ENCODE data around the gene SKAP1. TPM values are rescaled to one million over a fixed set of nuclear protein-coding genes. Genes with fewer than 3 reads are reported as not detected.

Gene SKAP1
- total and polyA plus RNA-seq, 2 of the 13 experiments (the other 11 are each of a cell fraction or from before 2014, with no cell fraction given) = 0.21 TPM; not detected in 1

DNA sequence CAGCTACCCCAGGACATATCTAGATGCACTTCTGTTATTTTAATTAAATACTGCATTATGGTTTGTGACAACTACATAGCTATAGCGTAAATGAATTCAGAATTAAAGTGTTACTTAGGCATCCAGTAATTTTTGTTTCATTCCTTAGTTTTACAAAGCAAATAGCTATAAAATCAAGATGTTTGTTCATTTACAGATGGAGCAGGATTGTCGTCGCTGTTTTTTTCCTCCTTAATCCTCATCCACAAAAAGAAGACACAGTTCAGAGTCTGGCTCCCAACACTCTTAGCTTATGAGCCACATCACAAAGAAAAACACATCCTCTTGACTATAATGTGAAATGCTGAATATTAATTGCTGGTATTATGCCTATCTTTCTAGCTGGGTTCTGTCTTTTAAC is 278.8 kb downstream of the SKAP1 start:
- FAIRE-seq = no peak
- POLR2A ChIA-PET = no interaction called here
- CTCF ChIA-PET (ENCODE audit: low intra/inter-chr PET ratio, low total read pairs) = no interaction called here

DNA sequence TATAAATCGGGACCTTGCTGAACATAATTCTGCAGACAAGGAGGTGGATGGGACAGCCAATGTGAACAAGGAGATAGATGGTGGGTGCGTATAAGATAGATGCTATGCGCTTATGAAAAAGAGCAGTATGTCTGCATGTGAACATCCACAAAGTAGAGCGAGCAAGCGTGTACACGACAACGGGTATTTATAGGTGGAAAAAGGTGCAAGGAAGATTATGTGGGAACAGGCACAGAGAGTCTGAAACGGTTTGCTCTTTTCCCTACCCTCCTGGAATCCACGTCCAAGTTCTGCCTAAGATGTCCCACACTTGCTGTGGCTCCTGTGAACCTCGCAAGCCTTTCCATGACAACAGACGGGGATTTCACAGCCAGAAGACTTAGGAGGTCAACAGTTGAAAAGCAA is 279.4 kb downstream of the SKAP1 start:
- WGBS (ENCODE audit: low lambda C conversion rate) = 34% methylated on average over 11 of the region's 11 CpGs
- DNase-seq (ENCODE audit: low spot score) = no peak
- Histone ChIP-seq H3K9me3 (ENCODE audit: low read length) (no peaks in the 10 kb centered on the region), H3K79me2 (ENCODE audit: insufficient read depth, low read length) (no peaks in the 10 kb centered on the region), H4K20me1 (ENCODE audit: insufficient read depth, low read length) (no peaks in the 10 kb centered on the region), H3K4me3 (replicated peaks in 1 of 3; ENCODE audit: insufficient read depth in 1 of 3, low read depth in 2 of 3, low read length in 3 of 3) (no peak overlapping the region), H3K27me3 (ENCODE audit: control insufficient read depth in 1 of 2, insufficient read depth in 2 of 2, low read length in 2 of 2) (peaks cover 0 to 7% of the 10 kb centered on the region in 2 experiments; a peak in 2 of 5 replicates), H3K9ac (ENCODE audit: insufficient read depth, low read depth, low read length) (no peak overlapping the region), H2AFZ (ENCODE audit: low read length) (no peak overlapping the region), H3K4me2 (ENCODE audit: low read depth, low read length) (no peak overlapping the region), H3K27ac (ENCODE audit: extremely low read length, insufficient read depth, low read length) (no peak overlapping the region), H3K36me3 (replicated peaks in 1 of 2; ENCODE audit: control insufficient read depth in 1 of 2, insufficient read depth in 2 of 2, low read length in 2 of 2) (no peaks in the 10 kb centered on the region), H3K4me1 (ENCODE audit: insufficient read depth, low read length) (peaks cover 11% of the 10 kb centered on the region)
- intact Hi-C loops (cut with micrococcal nuclease; ENCODE audit: unreplicated experiment) = loop anchor here (10.0 kb wide), 1 partner anchor 184 kb away; no protein-coding TSS in a partner anchor
- POLR2A ChIA-PET = no interaction called here
- ATAC-seq = no peak
- FAIRE-seq = no peak
- CTCF ChIA-PET (ENCODE audit: low intra/inter-chr PET ratio, low total read pairs) = no interaction called here
- BruUV-seq (replicated peaks) = no TSS peak
- in situ Hi-C loops (cut with HindIII; ENCODE audit: extremely low pct_ligation_motif_present, low pct_unique_long_range_greater_than_20kb) = loop anchor here (5.0 kb wide), 1 partner anchor 447 kb away; no protein-coding TSS in a partner anchor
- no peak for TF ChIP-seq ZNF138 (CRISPR knock-in tag; IDR thresholded peaks at IDR 0.05; ENCODE audit: low read depth)
- TF ChIP-seq, protein P1, sequence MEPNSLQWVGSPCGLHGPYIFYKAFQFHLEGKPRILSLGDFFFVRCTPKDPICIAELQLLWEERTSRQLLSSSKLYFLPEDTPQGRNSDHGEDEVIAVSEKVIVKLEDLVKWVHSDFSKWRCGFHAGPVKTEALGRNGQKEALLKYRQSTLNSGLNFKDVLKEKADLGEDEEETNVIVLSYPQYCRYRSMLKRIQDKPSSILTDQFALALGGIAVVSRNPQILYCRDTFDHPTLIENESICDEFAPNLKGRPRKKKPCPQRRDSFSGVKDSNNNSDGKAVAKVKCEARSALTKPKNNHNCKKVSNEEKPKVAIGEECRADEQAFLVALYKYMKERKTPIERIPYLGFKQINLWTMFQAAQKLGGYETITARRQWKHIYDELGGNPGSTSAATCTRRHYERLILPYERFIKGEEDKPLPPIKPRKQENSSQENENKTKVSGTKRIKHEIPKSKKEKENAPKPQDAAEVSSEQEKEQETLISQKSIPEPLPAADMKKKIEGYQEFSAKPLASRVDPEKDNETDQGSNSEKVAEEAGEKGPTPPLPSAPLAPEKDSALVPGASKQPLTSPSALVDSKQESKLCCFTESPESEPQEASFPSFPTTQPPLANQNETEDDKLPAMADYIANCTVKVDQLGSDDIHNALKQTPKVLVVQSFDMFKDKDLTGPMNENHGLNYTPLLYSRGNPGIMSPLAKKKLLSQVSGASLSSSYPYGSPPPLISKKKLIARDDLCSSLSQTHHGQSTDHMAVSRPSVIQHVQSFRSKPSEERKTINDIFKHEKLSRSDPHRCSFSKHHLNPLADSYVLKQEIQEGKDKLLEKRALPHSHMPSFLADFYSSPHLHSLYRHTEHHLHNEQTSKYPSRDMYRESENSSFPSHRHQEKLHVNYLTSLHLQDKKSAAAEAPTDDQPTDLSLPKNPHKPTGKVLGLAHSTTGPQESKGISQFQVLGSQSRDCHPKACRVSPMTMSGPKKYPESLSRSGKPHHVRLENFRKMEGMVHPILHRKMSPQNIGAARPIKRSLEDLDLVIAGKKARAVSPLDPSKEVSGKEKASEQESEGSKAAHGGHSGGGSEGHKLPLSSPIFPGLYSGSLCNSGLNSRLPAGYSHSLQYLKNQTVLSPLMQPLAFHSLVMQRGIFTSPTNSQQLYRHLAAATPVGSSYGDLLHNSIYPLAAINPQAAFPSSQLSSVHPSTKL (CRISPR knock-in tag; IDR thresholded peaks at IDR 0.05) = no peak
- no peak for TF ChIP-seq KDM5A (IDR thresholded peaks at IDR 0.05; ENCODE audit: borderline replicate concordance, low read length)
- TF ChIP-seq NFKB2 (CRISPR knock-in tag; IDR thresholded peaks at IDR 0.05; ENCODE audit: borderline replicate concordance) = no peak
- TF ChIP-seq, protein P2, sequence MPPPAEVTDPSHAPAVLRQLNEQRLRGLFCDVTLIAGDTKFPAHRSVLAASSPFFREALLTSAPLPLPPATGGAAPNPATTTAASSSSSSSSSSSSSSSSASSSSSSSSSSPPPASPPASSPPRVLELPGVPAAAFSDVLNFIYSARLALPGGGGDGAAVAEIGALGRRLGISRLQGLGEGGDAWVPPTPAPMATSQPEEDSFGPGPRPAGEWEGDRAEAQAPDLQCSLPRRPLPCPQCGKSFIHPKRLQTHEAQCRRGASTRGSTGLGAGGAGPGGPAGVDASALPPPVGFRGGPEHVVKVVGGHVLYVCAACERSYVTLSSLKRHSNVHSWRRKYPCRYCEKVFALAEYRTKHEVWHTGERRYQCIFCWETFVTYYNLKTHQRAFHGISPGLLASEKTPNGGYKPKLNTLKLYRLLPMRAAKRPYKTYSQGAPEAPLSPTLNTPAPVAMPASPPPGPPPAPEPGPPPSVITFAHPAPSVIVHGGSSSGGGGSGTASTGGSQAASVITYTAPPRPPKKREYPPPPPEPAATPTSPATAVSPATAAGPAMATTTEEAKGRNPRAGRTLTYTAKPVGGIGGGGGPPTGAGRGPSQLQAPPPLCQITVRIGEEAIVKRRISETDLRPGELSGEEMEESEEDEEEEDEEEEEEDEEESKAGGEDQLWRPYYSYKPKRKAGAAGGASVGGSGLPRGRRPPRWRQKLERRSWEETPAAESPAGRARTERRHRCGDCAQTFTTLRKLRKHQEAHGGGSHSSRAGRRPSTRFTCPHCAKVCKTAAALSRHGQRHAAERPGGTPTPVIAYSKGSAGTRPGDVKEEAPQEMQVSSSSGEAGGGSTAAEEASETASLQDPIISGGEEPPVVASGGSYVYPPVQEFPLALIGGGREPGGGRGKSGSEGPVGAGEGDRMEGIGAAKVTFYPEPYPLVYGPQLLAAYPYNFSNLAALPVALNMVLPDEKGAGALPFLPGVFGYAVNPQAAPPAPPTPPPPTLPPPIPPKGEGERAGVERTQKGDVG (CRISPR knock-in tag; IDR thresholded peaks at IDR 0.05; ENCODE audit: borderline replicate concordance) = no peak
- no peak for TF ChIP-seq KDM2A (CRISPR knock-in tag; IDR thresholded peaks at IDR 0.05; ENCODE audit: borderline replicate concordance, low read depth)
- TF ChIP-seq, protein P3, sequence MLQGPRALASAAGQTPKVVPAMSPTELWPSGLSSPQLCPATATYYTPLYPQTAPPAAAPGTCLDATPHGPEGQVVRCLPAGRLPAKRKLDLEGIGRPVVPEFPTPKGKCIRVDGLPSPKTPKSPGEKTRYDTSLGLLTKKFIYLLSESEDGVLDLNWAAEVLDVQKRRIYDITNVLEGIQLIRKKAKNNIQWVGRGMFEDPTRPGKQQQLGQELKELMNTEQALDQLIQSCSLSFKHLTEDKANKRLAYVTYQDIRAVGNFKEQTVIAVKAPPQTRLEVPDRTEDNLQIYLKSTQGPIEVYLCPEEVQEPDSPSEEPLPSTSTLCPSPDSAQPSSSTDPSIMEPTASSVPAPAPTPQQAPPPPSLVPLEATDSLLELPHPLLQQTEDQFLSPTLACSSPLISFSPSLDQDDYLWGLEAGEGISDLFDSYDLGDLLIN (CRISPR knock-in tag; IDR thresholded peaks at IDR 0.05; ENCODE audit: borderline replicate concordance) = no peak
- TF ChIP-seq KAT8 (CRISPR knock-in tag; IDR thresholded peaks at IDR 0.05) = no peak

More for the DNA sequence above, 278.8 kb downstream of the SKAP1 start:
- H3K27ac ChIP-seq (ENCODE audit: extremely low read length, insufficient read depth, low read length) = no peak overlapping the region
- no peaks in the 10 kb centered on the region for H3K36me3 ChIP-seq (replicated peaks in 1 of 2; ENCODE audit: control insufficient read depth in 1 of 2, insufficient read depth in 2 of 2, low read length in 2 of 2)
- H3K4me2 ChIP-seq (ENCODE audit: low read depth, low read length) = no peak overlapping the region
- no peak for DNase-seq (ENCODE audit: low spot score)
- H3K79me2 ChIP-seq (ENCODE audit: insufficient read depth, low read length) = no peaks in the 10 kb centered on the region
- H4K20me1 ChIP-seq (ENCODE audit: insufficient read depth, low read length) = no peaks in the 10 kb centered on the region
- H3K4me1 ChIP-seq (ENCODE audit: insufficient read depth, low read length) = peaks cover 11% of the 10 kb centered on the region
- no peak for ATAC-seq
- in situ Hi-C loops (cut with HindIII; ENCODE audit: extremely low pct_ligation_motif_present, low pct_unique_long_range_greater_than_20kb) (loop anchor here (5.0 kb wide), 1 partner anchor 446 kb away; no protein-coding TSS in a partner anchor), intact Hi-C loops (cut with micrococcal nuclease; ENCODE audit: unreplicated experiment) (loop anchor here (10.0 kb wide), 1 partner anchor 184 kb away; no protein-coding TSS in a partner anchor)
- no TSS peak for BruUV-seq (replicated peaks)
- H3K4me3 ChIP-seq (replicated peaks in 1 of 3; ENCODE audit: insufficient read depth in 1 of 3, low read depth in 2 of 3, low read length in 3 of 3) = no peak overlapping the region
- peaks cover 0 to 7% of the 10 kb centered on the region in 2 experiments; a peak in 2 of 5 replicates for H3K27me3 ChIP-seq (ENCODE audit: control insufficient read depth in 1 of 2, insufficient read depth in 2 of 2, low read length in 2 of 2)
- TF ChIP-seq DPF2 (CRISPR knock-in tag; IDR thresholded peaks at IDR 0.05; ENCODE audit: borderline replicate concordance, low read depth) = no peak
- no peak for TF ChIP-seq SIX4 (CRISPR knock-in tag; IDR thresholded peaks at IDR 0.05)
- no peak for TF ChIP-seq NCOA2 (CRISPR knock-in tag; IDR thresholded peaks at IDR 0.05)
- 35% methylated on average over 3 of the region's 3 CpGs for WGBS (ENCODE audit: low lambda C conversion rate)
- no peak overlapping the region for H2AFZ ChIP-seq (ENCODE audit: low read length)
- no peaks in the 10 kb centered on the region for H3K9me3 ChIP-seq (ENCODE audit: low read length)
- H3K9ac ChIP-seq (ENCODE audit: insufficient read depth, low read depth, low read length) = no peak overlapping the region

All from HepG2 (cell line).